GM21526 (cell line): ENCODE measurements around the gene ISYNA1.

ENCODE experiments used
- ATAC-seq: cut with Tn5 transposase; IDR thresholded peaks from one replicate; pipeline ENCODE4 v1.9.1; 2021; ENCODE audit warnings: moderate library complexity; ENCODE audit not compliant: unreplicated experiment, low FRiP score

ISYNA1 gene

GRCh38 chr19:18433015-18433691, 4.8 kb downstream of the ISYNA1 start:
- no peak for ATAC-seq

GRCh38 chr19:18432275-18433014, 5.5 kb downstream of the ISYNA1 start:
- ATAC-seq = no peak

- ATAC-seq = no peak
These were observed 6.4 kb downstream of the ISYNA1 start for GRCh38 chr19:18431351-18432197.

DNA sequence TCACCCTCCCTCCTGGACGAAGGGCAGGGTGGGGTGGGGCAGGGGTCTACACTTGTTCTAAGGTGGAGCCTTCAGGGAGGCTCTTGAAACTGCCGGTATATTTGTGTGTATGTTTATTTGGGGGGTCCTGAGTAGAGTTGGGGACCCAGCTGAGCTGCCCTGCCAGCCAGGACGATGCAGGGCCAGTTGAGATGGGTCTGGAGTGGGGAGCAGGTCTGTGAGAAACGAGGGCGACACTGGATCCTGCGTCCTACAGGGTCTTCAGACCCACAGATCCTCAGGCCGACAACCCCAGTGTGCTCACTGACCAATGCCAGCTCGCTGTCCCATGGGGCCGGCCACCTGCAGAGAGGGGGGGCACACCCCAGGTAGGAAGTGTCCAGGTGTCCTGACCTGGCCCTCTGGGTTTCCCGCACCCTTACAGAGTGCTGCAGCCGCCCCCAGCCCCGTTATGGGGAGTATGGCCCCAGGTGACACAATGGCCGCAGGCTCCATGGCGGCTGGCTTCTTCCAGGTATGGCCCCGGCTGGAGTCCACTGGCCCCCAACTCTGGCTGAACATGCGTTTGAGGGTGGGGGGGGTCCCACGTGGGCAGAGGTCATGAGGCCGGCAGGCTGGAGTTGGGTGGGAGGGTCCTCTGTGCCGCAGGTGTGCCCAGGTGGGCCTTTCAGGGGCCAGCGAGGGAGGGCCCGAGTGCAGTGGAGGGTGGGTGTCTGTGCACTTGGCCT, 7.4 kb downstream of the ISYNA1 start:
- ATAC-seq = no peak

GRCh38 chr19:18429717-18430416, 8.1 kb downstream of the ISYNA1 start:
- ATAC-seq = no peak

DNA sequence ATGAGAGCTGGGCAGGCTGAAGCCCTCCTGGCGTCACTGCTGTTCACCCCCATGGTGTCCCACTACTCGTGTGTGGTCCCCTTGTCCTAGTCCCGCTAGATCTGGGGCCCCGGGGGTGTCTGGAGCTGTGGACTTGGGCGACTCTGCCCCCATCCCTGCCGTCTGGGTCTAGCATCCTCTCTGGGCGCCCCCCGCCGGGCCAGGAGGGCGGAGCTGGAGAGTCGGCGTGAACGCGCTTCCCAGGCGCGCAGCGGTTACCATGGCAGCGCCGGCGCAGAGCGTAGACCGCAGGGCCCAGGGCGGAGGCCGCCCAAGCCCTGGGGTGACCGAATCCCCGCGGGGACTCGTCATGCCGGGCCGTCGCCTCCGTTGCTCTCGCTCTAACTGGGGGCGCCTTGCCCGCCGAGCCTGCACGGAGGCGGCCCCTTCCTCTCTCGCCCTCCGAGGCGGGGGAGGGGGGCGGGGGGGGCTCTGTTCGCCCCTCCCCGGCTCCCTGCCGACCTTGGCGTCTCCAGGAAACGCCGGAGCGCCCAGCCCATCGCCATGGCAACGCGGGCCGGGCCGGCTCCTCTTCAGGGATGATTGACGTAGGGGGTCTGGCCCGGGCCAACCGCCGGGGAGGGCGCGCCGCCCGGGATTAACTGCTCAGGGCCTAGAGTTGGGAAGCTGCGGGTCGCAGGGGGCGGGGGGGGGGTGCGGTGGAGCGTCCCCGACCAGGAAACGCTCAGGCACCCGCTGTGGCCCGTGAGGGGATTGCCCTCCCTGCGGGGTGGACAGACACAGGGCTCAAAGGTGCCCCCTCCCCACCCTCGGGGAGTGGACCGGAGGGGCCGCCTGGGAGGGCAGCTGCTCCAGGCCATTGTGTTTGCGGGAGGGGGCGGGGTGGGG, 8.9 kb downstream of the ISYNA1 start:
- no peak for ATAC-seq

- no peak for ATAC-seq
These were observed 9.7 kb downstream of the ISYNA1 start for GRCh38 chr19:18428173-18428786.

GRCh38 chr19:18427743-18428113, 10.2 kb downstream of the ISYNA1 start:
- no peak for ATAC-seq

DNA sequence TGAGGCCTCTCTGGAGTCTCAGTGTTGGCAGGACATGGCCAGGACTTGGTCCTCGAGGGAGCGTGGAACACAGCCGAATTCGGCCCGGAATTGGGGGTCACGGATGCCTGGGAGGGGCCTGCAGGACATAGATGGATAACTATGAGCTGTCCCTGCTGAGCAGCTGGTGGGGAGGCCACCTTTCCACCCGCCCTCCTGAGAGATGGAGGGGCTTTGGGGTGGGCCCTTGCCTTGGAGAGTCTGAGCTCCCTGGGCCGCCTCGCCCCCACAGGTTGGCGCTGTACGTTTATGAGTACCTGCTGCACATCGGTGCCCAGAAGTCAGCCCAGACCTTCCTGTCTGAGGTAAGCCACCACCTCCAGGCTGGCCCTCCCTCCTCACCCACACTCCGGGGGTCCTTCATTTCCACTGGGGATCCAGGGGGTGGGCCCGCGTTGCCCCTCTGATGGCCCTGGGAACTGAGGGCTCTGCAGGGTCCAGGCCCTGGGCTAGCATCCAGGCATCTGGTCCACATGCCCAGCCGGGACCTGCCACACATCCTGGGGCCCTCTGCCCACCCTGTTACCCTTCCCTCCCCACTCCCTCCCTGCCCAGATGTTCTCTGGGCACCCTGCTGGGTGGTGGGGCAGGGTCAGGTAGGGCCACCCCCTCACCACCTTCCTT, 10.7 kb downstream of the ISYNA1 start:
- no peak for ATAC-seq

GRCh38 chr19:18426416-18426767, 11.5 kb downstream of the ISYNA1 start:
- ATAC-seq = no peak

DNA sequence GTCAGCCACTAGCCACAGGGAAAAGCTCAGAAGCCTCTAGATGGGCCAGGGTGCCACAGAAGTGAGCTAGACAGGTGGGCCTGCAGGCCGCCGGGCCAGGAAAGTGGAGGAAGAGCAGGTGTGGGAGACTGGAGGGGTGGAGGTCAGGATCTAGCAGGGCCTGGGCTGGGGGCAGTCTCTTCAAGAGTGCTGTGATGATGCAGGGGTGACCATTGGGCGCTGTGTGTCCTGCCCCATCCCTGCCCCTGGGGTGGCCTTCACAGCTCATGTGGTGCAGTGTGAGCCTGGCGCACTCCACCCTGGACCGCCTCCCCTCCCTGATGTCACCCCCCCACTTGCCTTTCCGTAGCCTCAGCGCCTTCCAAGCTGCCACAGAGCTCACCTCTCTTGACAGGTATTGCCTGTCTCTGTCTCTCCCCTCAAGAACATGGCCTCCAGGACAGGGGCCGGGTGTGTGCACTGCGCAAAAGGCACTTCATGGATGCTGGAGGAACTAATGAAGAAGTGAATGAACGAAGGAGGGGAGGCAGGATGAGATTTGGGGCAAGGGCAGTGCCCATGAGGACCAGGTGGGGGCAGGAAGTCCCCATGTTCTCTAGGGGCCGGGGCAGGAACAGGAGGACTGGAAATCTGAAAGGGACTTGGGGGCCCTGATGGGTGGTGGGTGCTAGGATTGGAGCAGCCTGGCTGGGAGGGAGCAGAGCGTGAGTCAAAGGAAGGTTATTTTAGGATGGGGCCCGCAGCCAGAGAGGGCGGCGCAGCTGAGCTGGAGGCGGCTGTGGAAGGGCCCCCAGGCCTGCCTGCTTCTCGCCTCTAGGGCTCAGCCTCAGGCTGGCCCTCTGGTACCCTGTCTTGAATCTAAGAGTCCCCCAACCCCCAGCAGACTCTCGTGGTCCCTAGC, 12.2 kb downstream of the ISYNA1 start:
- ATAC-seq = no peak

DNA sequence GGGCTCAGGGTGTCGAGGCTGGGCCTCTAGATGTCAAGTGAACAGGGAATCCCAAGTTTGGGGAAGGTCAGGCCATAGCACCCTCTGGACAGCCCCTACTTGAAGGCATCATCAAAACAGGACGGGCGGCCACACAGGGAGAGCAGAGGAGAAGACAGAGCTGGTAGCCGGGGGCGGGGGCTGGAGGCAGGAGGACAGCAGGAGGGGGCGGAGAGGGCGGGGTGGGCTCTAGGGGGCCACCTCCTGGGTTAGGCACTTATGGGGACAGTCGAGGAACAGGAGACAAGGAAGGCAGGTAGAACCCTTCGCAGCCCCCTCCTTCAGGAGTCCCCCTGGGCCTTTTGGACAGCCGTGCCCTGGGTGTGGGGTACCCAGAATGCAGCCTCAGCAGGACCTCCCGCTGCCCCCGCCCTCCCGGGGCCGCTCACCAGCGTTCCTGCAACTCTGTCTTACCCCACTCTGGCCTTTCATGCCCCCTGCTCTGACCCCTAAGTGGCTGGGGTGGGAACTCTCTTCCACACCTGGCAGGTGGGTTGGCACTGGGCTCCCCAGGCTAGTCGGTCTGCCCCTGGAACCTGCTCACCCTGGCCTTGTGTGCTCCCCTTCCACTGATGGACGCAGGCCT, 12.9 kb downstream of the ISYNA1 start:
- ATAC-seq = no peak

DNA sequence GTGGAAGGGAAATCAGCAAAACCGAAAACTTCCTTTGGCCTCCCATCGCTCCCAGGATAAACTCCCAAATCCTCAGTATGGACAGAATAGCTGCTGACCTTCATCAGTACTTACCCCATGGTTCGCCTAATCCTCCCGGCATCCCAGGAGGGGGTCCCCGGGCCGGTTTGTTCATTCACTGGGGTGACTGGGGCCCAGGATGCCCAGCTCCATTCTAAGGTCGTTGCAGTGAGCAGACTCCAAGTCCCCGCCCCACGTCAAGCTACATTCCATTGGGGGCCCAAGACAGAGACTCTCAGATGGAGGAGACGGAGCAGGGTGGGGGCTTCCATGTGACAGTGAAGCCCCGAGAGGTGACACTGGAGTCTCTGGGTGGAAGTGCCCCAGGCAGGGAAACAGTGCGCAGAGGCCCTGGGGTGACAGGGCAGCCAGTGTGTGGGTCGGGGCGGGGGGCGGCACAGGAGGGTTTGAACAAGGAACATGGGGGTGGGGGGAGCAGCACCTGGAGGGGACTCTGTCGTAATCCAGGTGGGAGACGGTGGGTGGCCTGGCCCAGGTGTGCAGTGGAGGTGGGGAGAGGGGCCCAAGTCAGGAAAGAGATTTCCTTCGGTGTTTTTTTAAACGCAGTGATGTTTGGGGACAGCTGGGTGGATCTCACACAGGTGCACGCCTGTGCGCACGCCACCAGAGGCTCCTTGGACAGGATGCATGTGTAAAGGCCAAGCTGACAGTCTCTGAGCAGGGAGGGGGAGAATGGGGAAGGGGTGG, 13.6 kb downstream of the ISYNA1 start:
- no peak for ATAC-seq

- ATAC-seq = no peak
These were observed 14.5 kb downstream of the ISYNA1 start for GRCh38 chr19:18423258-18424020.

GRCh38 chr19:18422530-18423191, 15.3 kb downstream of the ISYNA1 start:
- no peak for ATAC-seq
